ENCODE data around the gene KCNJ11. TPM values are rescaled to one million over a fixed set of nuclear protein-coding genes. Genes with fewer than 3 reads are reported as not detected.

The KCNJ11 gene
- total and polyA plus RNA-seq, 2 of the 13 experiments (the other 11 are each of a cell fraction or from before 2014, with no cell fraction given) = 0.38 to 1.6 TPM

- TF ChIP-seq NR2C2 (CRISPR knock-in tag; IDR thresholded peaks at IDR 0.05; ENCODE audit: borderline replicate concordance) (no peak), ZNF333 (CRISPR knock-in tag; IDR thresholded peaks at IDR 0.05; ENCODE audit: borderline replicate concordance) (no peak), MAFG (CRISPR knock-in tag; IDR thresholded peaks at IDR 0.05) (no peak), RARG (CRISPR knock-in tag; IDR thresholded peaks at IDR 0.05; ENCODE audit: low read depth) (no peak), ZNF891 (CRISPR knock-in tag; IDR thresholded peaks at IDR 0.05) (no peak), SAFB2 (CRISPR knock-in tag; IDR thresholded peaks at IDR 0.05; ENCODE audit: borderline replicate concordance, low read depth) (no peak), NRL (CRISPR knock-in tag; IDR thresholded peaks at IDR 0.05; ENCODE audit: borderline replicate concordance) (no peak), MIXL1 (CRISPR knock-in tag; IDR thresholded peaks at IDR 0.05) (no peak), GATAD2A (CRISPR knock-in tag; IDR thresholded peaks at IDR 0.05) (no peak), GTF2F1 (IDR thresholded peaks at IDR 0.05; ENCODE audit: low read length) (no peak), BRD4 (CRISPR knock-in tag; IDR thresholded peaks at IDR 0.05) (no peak), ZNF281 (CRISPR knock-in tag; IDR thresholded peaks at IDR 0.05; ENCODE audit: borderline replicate concordance) (no peak), HMG20B (CRISPR knock-in tag; conservative IDR thresholded peaks at IDR 0.05) (no peak), ATRX (CRISPR knock-in tag; IDR thresholded peaks at IDR 0.05; ENCODE audit: borderline replicate concordance) (no peak), BRF2 (CRISPR knock-in tag; IDR thresholded peaks at IDR 0.05) (no peak), HNRNPK (IDR thresholded peaks at IDR 0.05; ENCODE audit: low read depth, low read length, poor library complexity, severe bottlenecking) (no peak), IKZF5 (CRISPR knock-in tag; IDR thresholded peaks at IDR 0.05) (no peak), ZNF18 (CRISPR knock-in tag; IDR thresholded peaks at IDR 0.05; ENCODE audit: insufficient replicate concordance) (no peak), ELF4 (CRISPR knock-in tag; IDR thresholded peaks at IDR 0.05; ENCODE audit: borderline replicate concordance) (no peak), MZF1 (CRISPR knock-in tag; IDR thresholded peaks at IDR 0.05; ENCODE audit: borderline replicate concordance) (no peak), XRCC5 (optimal IDR thresholded peaks at IDR 0.05; ENCODE audit: low read length) (no peak), GLI4 (CRISPR knock-in tag; IDR thresholded peaks at IDR 0.05; ENCODE audit: borderline replicate concordance) (0 out of 2 replicates have a peak, but pooled peaks have one; percentile 42)
Measured at GRCh38 chr11:17423533-17424310, 35.3 kb upstream of the KCNJ11 start (continued).
